Measurements from ENCODE around the gene HGS. TPM values are rescaled to one million over a fixed set of nuclear protein-coding genes. Genes with fewer than 3 reads are reported as not detected.

The HGS gene
- total RNA-seq, 1 experiment from 2014 or later, result 160 TPM

DNA sequence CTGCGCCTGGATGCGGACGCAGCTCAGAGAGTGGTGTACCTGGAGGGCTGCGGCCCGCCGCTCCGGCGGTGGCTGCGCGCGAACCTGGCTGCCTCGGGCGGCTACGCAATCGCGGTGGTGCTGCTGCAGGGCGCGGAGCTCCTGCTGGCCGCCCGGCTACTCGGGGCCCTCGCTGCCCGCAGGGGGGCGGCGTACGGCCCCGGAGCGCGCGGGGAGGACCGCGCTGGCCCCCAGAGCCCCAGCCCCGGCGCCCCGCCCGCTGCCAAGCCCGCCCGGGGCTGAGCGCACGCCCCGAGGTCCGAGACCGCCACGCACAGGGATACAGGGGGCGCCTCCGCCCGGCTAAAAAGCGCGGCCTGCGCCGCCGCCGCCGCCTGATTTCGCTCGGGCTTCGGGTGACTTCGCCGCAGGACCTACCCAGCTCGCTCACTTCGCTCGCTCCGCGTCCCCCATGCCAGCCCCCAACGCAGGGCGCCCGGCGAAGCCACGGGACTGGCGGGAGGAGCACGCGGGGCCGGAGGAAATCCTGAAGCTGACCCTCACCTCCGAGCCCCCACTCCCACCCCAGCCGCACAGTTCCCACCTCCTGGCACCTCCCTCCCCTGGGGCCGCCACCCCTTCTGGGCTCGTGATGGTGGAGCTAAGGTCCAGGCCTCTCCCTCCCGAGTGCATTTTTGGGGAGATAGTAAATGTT, 35.7 kb upstream of the HGS start:
- ChIA-PET CTCF (interaction anchor here (0.6 kb wide), 2 partner anchors 47 to 69 kb away, joined by 3 read pairs; no protein-coding TSS in a partner anchor), POLR2A (no interaction called here)
- BruUV-seq (replicated peaks), result no TSS peak
- DNase-seq (ENCODE audit: unreplicated experiment), result no peak
- Mint-ChIP-seq H3K9me3 (ENCODE audit: unreplicated experiment) (no peaks in the 10 kb centered on the region), H3K4me1 (ENCODE audit: insufficient read depth, unreplicated experiment) (peaks cover 7% of the 10 kb centered on the region), H3K27ac (ENCODE audit: low read depth, unreplicated experiment) (no peak overlapping the region), H3K27me3 (ENCODE audit: insufficient read depth, unreplicated experiment) (no peaks in the 10 kb centered on the region), H3K36me3 (ENCODE audit: insufficient read depth, unreplicated experiment) (peaks cover 11% of the 10 kb centered on the region), H3K4me3 (ENCODE audit: unreplicated experiment) (no peak overlapping the region)
- TF ChIP-seq, protein P1, sequence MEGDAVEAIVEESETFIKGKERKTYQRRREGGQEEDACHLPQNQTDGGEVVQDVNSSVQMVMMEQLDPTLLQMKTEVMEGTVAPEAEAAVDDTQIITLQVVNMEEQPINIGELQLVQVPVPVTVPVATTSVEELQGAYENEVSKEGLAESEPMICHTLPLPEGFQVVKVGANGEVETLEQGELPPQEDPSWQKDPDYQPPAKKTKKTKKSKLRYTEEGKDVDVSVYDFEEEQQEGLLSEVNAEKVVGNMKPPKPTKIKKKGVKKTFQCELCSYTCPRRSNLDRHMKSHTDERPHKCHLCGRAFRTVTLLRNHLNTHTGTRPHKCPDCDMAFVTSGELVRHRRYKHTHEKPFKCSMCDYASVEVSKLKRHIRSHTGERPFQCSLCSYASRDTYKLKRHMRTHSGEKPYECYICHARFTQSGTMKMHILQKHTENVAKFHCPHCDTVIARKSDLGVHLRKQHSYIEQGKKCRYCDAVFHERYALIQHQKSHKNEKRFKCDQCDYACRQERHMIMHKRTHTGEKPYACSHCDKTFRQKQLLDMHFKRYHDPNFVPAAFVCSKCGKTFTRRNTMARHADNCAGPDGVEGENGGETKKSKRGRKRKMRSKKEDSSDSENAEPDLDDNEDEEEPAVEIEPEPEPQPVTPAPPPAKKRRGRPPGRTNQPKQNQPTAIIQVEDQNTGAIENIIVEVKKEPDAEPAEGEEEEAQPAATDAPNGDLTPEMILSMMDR (IDR thresholded peaks at IDR 0.05; ENCODE audit: unreplicated experiment), result no peak
- intact Hi-C loops (cut with micrococcal nuclease), result no loop called here

DNA sequence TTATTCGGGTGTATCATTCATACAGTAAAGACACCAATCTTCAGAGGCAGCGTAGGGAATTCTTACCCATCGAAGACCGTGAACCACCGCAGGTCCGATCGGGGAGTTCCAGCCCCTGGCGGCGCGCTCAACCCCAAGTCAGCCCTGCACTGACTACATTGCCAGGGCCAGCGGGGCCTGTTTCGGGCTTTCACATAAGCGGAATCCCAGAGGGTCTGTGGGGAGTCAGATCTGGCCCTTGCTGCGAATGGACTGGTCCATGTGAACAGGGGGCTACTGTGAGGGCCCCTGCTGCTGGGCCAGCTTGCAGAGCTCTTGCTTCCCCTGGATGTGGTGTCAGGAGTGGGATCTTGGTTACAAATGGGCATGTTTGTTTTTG, 35.1 kb upstream of the HGS start:
- TF ChIP-seq, protein P1 (IDR thresholded peaks at IDR 0.05; ENCODE audit: unreplicated experiment), result no peak
- no TSS peak for BruUV-seq (replicated peaks)
- intact Hi-C loops (cut with micrococcal nuclease), result no loop called here
- no peaks in the 10 kb centered on the region for H3K9me3 Mint-ChIP-seq (ENCODE audit: unreplicated experiment)
- H3K4me3 Mint-ChIP-seq (ENCODE audit: unreplicated experiment), result no peak overlapping the region
- H3K27ac Mint-ChIP-seq (ENCODE audit: low read depth, unreplicated experiment), result no peak overlapping the region
- peaks cover 11% of the 10 kb centered on the region for H3K36me3 Mint-ChIP-seq (ENCODE audit: insufficient read depth, unreplicated experiment)
- ChIA-PET CTCF (interaction anchor here (0.9 kb wide), 1 partner anchor 8 kb away, joined by 3 read pairs; no protein-coding TSS in a partner anchor), POLR2A (no interaction called here)
- H3K4me1 Mint-ChIP-seq (ENCODE audit: insufficient read depth, unreplicated experiment), result peaks cover 7% of the 10 kb centered on the region
- DNase-seq (ENCODE audit: unreplicated experiment), result no peak
- no peaks in the 10 kb centered on the region for H3K27me3 Mint-ChIP-seq (ENCODE audit: insufficient read depth, unreplicated experiment)

DNA sequence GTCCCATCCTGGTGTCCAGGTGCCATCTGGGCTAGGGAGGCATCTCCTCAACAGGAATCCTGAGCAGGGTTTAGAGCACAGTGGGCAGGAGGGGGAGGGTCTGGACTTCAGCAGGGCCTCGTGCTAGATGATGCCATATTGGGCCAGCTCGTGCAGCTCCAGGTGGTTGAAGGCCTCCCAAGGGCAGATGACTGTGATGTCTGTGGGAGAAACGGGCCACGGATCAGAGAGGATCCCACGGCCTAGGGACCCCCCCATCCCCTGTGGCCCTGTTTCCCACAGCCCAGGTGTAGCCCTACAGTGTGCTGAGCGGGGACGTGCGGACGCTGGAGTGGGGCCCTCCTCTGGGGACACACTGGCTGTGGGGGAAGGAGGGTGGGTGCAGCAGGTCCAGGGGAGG, 32.9 kb upstream of the HGS start:
- TF ChIP-seq, protein P1 (IDR thresholded peaks at IDR 0.05; ENCODE audit: unreplicated experiment), result no peak

DNA sequence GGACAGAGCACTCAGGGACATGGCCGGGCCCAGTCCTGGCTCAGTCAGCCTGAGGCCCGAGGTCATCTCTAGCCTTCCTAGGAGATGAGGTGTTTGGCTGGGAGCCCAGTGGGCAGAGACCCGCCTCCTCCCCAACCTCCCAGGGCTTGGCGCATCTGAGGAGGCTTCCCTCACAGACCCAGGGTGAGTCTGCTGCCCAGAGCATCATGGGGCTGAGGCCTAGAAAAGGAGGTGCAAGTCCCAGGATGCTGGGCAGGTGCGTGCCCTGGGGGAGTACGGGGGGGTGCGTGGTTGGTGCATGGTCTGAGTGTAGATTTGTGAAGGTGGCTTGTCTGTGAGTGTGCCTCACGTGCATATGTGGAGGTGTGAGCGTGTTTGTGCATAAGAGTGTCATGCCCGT, 32.1 kb upstream of the HGS start:
- CTCF ChIA-PET, result interaction anchor here (0.6 kb wide), 1 partner anchor 87 kb away, joined by 3 read pairs; no protein-coding TSS in a partner anchor
- no peak overlapping the region for H3K4me3 Mint-ChIP-seq (ENCODE audit: unreplicated experiment)

More for the DNA sequence above, 32.9 kb upstream of the HGS start:
- Mint-ChIP-seq H3K27ac (ENCODE audit: low read depth, unreplicated experiment) (no peak overlapping the region), H3K36me3 (ENCODE audit: insufficient read depth, unreplicated experiment) (peaks cover 6% of the 10 kb centered on the region), H3K4me1 (ENCODE audit: insufficient read depth, unreplicated experiment) (peaks cover 7% of the 10 kb centered on the region), H3K4me3 (ENCODE audit: unreplicated experiment) (no peak overlapping the region), H3K27me3 (ENCODE audit: insufficient read depth, unreplicated experiment) (no peaks in the 10 kb centered on the region), H3K9me3 (ENCODE audit: unreplicated experiment) (no peaks in the 10 kb centered on the region)
- ChIA-PET POLR2A (no interaction called here), CTCF (interaction anchor here (0.8 kb wide), 1 partner anchor 548 kb away, joined by 6 read pairs; no protein-coding TSS in a partner anchor)
- DNase-seq (ENCODE audit: unreplicated experiment), result no peak
- intact Hi-C loops (cut with micrococcal nuclease), result loop anchor here (2.0 kb wide), 1 partner anchor 16 kb away; the partner anchor contains the start of genes CCDC137 and OXLD1
- no TSS peak for BruUV-seq (replicated peaks)

More for the DNA sequence above, 32.1 kb upstream of the HGS start:
- Mint-ChIP-seq H3K9me3 (ENCODE audit: unreplicated experiment) (no peaks in the 10 kb centered on the region), H3K27ac (ENCODE audit: low read depth, unreplicated experiment) (no peak overlapping the region), H3K36me3 (ENCODE audit: insufficient read depth, unreplicated experiment) (peaks cover 6% of the 10 kb centered on the region), H3K4me1 (ENCODE audit: insufficient read depth, unreplicated experiment) (peaks cover 7% of the 10 kb centered on the region), H3K27me3 (ENCODE audit: insufficient read depth, unreplicated experiment) (no peaks in the 10 kb centered on the region)
- peak; percentile 87 for DNase-seq (ENCODE audit: unreplicated experiment)
- TF ChIP-seq, protein P1 (IDR thresholded peaks at IDR 0.05; ENCODE audit: unreplicated experiment), result no peak
- BruUV-seq (replicated peaks), result no TSS peak
- POLR2A ChIA-PET, result no interaction called here
- intact Hi-C loops (cut with micrococcal nuclease), result loop anchor here (2.0 kb wide), 1 partner anchor 15 kb away; the partner anchor contains the start of genes CCDC137 and OXLD1

Data from MCF 10A (cell line).